Measurements from ENCODE around the gene SPAG8.
A peak's percentile ranks its signal among the peaks of the same experiment; 100 is the strongest.

Gene SPAG8

DNA sequence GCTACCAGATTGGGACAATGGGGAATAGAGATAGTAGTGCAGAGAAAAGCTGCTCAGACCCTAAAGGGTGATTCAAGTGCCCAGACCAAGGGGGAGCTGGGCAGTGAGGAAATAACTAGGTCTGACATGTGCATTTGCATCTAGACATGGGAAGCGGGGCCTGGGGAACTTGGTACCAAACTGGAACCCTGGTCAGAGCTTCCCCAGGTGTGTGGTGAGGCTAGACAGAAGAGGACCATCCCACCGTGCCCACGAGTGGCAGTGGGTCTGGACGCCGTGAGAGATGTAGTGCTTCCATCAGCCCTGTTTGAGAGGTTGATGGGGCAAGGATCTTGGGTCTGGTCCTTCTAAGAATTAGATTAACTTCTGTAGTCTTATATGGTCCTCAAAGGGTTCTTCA, 24.5 kb upstream of the SPAG8 start:
- no peak for FAIRE-seq

- no peak for FAIRE-seq
Measured at GRCh38 chr9:35835766-35836165, 23.7 kb upstream of the SPAG8 start.

- no peak for FAIRE-seq
Measured at GRCh38 chr9:35835216-35835632, 23.2 kb upstream of the SPAG8 start.

DNA sequence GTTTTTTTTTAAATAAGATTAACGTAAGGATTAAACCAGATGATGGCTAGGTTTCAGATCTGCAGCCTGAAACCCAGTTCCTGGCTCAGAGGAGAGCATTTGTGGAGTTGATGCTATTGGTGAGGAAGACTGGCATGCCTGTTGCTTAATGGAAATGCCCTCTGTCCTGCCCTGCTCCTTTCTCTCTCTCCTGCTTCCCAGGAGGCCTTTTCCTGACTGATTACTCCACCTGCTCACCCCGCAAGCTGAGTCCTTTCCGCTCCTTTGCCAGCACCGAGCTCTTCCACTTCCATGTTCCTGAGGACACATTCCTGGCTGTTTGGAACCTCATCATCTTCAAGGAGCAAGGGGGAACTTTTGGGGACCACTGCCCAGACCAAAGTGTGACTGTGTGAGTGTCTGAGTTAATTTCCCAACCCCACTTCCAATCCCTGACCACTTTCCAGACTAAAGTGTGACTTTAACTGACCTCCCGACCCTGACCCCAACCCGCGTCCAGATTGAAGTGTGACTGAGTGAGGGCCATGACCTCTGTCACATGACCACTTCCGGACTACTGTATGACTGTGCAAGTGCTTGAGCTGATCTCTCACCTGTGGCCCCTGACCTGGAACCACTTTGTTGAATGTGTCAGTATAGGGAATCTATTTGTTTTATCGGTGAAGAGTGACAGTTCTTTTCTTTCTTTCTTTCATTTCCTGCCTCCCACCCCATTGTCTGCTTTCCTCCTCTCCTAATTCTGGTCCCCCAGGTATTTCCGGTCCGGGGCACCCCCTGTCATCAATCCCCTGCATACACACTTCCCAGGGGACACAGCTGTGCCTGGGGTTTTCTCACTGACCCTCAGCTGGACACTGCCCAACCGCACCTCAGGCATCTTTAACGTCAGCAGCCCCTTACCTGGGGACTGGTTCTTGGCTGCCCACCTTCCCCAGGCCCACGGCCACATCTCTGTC, 22.5 kb upstream of the SPAG8 start:
- no peak for FAIRE-seq

DNA sequence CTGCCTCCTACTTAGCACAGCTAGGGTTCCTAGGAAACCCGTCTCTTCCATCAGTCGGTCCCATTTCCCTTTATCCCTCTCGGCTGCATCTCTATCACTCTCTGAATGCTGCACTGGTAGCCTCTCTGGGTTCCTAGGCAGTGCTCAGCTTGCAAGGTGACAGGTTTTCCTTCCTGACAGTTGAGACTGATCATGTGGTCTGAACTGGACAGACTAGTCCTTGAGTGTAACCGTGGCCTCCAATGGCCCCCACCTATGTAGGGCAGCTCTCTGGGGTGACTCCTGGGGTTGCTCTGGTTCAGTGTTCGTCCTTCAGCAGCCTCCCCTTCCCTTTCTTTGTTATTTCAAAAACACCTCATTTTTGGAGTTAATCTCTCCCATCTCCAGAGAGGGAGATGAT, 20.8 kb upstream of the SPAG8 start:
- no peak for FAIRE-seq

DNA sequence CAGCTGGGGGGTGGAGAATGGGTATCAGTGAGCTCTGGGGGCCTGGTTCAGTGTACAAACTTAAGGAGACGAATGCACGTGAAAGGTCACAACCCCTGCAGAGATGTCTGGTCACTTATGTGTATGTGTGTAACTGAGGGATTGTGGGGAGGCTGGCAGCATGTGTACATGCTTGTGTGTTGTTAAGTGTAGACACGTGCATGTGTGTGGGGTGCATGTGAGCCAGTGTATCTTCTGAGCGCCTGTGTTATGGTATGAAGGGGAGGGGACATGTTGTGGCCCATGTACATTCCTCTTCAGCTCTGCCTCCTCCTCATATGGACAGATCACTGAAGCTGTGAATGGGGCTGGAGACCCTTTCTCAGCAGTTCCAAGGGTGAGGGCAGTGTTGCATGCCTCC, 19.0 kb upstream of the SPAG8 start:
- FAIRE-seq = no peak

DNA sequence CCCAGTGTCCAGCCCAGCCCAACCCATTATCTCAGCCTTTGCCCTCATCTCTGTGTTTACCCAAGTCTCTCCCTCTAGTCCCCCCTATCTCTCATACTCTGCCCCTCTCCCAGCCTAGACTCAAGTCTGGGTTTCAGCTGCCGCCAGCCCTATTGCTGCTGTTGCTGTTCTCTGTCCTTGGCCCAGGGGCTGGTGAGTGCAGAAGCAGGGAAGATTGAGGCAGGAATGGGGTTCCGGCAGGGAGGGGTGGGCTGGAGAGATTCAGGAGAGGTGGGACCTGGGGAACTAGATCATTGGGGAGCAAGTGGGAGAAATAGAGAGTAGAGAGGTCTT, 17.7 kb upstream of the SPAG8 start:
- FAIRE-seq = no peak

- no peak for FAIRE-seq
Measured at GRCh38 chr9:35829084-35829763, 17.2 kb upstream of the SPAG8 start, which contains the start of gene TMEM8B. TMEM8B (plus strand) TSS chr9:35829228; CDS start chr9:35829448, 220 bp downstream.

DNA sequence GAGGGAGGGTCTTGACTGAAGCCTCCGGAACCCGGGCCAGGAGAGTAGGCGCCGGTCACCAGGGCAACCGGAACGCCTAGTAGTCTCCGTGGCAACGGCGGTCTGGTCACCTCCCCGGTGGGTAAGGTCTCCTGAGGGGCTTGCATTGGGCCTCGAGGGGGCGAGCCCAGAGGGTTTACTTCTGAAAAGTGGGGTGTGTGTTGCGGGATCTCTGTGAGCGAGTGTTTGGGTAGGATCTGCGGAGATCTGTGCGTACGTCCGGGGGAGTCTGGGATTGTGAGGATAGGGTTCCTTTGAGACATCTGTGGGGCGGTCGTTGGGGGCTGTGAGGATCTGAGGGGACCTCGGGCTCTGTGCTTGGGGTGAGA, 16.6 kb upstream of the SPAG8 start, which contains the start of gene FAM221B:
TSS of gene FAM221B (minus strand) at position 17 of the 368 bp plus-strand sequence. CDS start 2,571 bp downstream, outside the sequence.
- FAIRE-seq = no peak

- no peak for FAIRE-seq
Measured at GRCh38 chr9:35827486-35827885, 15.4 kb upstream of the SPAG8 start.

DNA sequence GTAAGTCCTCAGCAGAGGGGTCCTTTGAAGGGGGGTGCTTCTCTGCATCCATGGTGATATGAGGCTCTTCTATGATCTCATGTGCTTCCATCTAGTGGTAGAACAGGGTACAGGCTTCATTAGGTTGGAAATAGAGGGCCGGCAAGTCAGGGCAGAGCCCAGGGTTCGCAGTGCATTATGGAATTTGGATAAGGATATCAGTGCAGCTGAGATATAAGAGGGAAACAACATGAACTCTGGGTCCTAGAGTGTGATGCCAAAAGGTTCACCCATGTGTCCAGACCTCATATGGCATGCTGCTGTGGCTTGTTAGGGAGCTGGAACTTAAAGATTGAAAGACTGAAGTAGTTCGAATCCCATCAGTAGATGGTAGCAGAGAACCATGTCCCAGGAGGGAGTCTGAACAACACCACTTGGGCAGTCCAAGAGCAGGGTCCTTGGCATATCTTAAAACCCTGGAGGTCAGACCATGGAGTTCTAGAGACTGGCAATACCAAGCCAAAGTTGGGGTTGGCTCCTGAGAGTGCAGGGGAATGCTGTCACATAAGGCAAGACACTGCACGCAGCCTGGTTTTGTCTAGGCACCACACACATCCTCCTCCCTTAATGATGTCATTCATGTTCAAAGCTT, 14.1 kb upstream of the SPAG8 start:
- FAIRE-seq = no peak

DNA sequence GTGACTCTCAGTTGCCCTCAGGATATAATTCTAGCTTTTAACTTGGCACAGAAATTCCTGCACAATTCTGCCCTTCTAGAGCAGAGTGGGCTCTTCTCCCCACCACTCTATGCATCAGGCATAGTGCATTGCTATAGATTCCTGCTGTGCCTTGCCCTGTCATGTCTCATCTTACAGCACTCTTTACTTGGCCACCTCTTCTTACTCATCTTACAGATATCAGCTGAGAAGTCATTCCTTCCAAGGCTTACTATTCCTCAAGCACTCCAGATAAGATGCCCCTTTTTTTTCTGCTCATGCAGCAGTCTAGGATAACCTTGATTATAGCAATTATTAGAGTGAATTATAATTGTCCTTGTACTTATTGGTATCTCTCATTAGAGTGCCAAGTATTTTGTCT, 10.9 kb upstream of the SPAG8 start:
- no peak for FAIRE-seq

- no peak for FAIRE-seq
Measured at GRCh38 chr9:35820076-35820475, 8.0 kb upstream of the SPAG8 start.

- no peak for FAIRE-seq
Measured at GRCh38 chr9:35818341-35818740, 6.3 kb upstream of the SPAG8 start.

DNA sequence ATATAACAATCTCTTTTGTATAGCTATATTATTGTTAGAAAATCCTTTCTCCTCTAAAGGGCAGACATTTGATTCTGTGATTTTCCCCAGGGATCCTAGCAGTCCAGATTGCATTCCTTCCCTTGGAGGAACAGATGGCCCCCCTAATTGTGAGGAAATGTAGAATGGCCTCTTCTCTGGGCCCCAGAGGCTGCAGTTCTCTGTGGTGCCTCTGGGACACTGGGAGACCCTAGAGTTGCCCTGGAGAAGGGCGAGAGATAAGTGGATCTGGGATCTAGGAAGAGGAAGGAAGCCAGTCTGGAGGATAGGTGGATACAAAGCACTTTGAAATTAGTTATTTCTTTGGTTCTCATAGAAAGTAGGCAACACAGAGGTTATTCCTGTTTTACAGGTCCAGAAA, 4.6 kb upstream of the SPAG8 start:
- FAIRE-seq = no peak

DNA sequence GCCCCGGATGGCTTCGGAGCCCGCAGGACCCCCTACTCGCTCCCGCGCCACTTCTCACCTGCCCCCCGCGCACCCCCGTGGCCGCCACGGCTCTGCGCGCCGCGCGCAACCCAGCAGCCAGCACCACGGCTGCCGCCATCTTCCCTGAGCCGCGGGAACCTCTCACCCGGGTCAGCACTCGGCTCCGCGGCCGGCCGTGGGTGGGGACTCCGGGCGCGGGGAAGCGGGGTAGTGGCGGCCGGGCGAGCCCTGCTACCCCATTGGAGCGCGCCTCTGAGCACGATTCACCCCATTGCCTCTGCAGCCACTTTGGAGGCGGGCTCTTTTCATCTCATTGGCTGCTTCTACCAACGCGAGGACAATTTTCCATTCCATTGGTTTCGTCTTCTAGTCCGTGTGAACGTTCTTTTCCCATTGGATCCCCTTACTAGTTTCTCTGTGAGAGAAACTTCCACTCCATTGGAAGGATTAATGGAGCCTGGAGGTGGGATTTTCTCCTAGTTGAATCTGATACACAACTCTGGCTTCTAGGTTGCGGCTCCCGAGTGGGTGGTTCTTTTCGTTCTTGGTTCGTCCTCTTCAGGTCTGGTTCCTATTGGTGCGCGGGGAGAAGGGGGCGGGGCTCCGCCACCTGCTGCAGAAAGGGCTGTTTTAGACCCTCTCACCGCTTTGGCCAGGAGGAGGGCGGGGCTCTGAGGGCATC, 2.9 kb upstream of the SPAG8 start, which contains the start of gene HINT2:
TSS of gene HINT2 (minus strand) at position 202 of the 703 bp plus-strand sequence. CDS start at position 139, 63 bp downstream.
- FAIRE-seq = peak; percentile 84

DNA sequence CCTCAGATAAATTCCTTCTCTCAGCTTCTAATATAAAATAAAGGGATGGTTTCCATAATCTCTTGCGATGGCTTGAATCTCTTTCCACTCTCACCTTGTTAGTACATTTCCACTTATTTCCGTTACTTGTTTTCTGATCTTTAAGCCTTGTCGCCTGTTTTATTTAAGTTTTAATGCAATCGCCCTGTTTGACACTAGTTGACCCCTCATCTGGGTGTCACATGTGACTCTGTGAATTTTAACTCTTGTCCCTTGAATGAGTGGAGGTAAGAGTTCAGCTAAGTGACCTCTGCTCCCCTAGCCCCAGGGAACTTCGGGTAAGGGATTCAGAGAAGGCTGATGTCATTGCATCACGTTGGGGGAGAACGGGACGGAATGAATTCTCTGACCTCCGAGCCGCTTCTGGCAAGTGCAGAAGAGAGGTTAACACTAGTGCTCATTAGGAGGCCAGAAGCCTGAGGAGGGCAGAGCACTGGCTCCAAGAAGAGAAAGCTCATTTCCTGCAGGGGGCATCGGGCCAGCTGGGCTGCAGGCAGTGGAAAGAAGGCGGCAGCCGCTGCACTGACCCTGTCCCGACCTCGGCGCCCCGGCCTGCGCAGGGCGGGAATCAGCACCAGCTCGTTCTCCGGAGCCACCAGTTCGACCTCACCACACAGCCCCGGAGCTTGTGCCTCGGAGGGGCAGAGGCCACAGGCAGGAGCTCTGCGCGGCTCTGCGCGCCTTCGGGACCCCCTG, 2.2 kb upstream of the SPAG8 start:
- no peak for FAIRE-seq

GRCh38 chr9:35813434-35814105, 1.5 kb upstream of the SPAG8 start:
- FAIRE-seq = no peak

DNA sequence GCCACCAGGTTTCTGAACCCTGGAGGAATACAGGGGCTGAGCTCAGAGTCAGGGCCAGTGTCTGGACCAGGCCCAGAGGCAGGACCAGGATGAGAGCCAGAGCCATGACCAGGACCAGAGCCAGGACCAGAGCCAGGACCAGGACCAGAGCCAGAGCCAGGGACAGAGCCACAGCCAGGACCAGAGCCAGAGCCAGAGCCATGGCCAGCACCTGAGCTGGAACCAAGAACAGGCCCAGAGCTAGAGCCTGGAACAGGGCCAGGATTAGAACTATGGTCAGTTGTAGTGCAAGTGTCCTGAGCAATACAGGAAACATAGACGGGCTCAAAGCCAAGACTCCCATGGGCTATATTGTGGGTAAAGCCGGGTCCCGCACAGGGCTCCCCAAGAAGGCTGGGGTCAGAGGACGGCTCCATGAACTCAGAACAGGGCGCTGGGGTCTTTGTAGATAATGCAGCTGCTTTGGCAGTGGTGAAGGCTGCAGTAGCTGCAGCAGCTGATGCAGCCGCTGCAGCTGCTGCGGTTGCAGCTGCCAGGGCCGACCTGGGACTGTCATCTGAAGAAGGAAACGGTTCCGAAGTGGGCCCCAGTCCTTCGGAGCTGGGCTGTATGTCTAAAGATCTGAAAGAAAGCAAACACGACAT, 559 bp downstream of the SPAG8 start:
- FAIRE-seq = no peak

GRCh38 chr9:35810122-35810521, 1.9 kb downstream of the SPAG8 start:
- FAIRE-seq = no peak

DNA sequence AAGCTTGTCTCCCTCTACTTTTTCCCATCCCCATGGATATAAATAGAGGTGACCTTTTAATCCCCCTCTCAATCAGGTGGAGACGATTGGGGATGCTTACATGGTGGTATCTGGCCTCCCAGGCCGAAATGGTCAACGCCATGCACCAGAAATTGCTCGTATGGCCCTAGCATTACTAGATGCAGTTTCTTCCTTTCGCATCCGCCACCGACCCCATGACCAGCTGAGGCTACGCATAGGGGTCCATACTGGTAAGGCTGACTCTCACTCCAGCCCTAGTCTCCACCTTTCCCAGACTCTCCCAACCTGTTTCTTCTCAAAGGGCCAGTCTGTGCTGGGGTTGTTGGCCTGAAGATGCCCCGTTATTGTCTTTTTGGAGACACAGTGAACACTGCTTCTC, 3.6 kb downstream of the SPAG8 start:
- no peak for FAIRE-seq

All from colon (tissue), 2 donors.